ENCODE data around the gene RASGRP3.

RASGRP3 gene

DNA sequence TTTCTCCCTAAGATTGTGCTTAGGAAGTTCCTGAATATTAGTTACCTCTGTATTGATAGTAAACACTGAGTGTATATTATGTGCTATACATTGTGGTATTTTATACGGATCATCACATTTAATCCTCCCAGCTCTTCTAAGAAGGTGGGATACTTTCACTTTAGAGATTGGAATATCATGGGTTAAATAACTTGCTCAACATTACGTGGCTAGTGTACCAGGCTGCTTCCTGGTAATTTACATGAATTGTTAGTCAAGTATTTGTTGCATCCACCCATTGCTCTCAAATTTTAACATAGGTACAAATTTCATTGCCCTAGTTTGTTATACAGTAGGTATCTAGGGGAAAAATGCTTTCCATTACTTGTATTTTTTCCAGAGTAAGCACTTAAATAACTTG, 101.2 kb downstream of the RASGRP3 start:
- no peak for DNase-seq (ENCODE audit: low spot score)

DNA sequence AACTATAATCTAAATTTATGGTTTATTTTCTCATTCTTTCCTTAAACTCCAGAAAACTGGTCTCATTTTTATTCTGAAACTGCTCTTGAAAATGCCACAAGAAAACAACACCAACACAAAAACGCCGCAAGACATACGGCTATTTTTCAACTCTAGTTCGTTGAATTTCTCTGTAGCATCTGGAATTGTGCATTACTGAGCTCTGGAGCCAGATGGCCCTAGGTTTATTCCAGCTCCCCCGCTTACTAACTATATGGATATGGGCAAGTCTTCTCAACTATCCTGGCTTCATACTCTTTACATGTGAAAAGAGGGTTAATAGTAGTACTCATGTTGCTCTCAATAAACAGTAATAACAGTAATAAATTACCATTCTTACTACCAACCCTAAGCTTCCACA, 102.8 kb downstream of the RASGRP3 start:
- DNase-seq (ENCODE audit: low spot score): no peak

DNA sequence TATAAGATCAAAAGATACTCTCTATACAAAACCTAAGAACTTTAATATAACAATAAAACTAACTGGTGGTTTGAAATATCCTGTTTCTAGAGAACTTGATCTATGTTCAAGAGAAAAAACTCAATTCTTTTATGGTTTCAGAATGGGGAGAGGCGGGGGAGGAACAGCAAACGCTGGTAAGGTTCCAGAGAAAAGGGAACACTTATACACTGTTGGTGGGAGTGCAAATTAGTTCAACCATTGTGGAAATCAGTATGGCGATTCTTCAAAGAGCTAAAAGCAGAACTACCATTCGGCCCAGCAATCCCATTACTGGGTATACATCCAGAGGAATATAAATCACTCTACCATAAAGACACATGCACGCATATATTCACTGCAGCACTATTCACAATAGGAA, 105.4 kb downstream of the RASGRP3 start:
- DNase-seq (ENCODE audit: low spot score): no peak

DNA sequence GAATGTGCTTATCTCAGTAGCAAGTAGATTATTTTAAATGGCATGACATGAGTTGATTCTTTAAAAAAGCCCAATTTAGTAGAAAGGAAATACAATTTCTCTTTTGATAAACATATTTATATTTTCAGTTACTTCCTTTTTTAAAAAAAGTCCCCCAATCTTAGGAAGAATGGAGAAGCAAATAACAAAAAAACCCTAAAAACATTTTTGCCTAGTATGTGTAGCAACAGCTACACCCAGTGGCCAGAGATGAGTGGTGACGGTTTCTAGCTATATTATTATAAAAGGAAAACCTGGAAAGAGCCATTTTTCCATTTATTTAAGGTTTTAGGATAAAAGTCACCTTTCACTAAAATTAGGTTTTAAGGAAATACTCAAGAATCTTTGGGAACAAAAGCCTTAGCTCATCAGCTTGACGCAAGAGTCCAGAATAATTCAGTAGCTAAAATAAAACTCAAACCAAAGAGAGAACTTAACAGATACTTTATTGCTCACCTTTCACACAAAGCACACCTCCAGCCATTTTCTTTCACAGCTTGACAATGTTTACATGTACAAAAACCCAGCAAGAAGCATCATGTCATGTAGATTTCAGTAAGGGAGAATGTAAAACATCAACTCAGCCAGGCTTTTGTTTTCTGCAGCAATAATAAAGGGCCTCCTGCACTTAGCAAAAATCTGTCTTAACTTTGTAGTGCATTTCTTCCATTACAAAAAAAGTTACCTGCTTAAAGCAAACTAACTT, 106.9 kb downstream of the RASGRP3 start:
- peak; percentile 19 for DNase-seq (ENCODE audit: low spot score)

DNA sequence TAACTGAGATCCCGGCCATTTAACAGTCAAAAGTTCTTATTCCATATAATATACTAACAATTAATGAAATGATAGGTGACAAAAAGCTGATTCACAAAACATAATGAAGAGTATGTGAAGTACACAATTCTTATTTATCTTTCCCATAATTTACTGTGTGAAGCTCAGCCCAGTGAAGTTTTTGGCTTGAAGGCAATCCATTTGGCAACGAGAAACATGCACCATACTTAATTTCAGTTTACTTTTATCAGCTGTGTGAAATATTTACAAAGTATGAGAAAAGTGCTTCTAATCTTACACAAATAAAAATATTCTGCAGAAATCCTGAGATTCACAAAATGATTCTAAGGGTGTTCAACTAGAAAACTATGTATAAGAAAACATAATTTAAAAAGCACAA, 110.3 kb downstream of the RASGRP3 start:
- DNase-seq (ENCODE audit: low spot score): no peak

DNA sequence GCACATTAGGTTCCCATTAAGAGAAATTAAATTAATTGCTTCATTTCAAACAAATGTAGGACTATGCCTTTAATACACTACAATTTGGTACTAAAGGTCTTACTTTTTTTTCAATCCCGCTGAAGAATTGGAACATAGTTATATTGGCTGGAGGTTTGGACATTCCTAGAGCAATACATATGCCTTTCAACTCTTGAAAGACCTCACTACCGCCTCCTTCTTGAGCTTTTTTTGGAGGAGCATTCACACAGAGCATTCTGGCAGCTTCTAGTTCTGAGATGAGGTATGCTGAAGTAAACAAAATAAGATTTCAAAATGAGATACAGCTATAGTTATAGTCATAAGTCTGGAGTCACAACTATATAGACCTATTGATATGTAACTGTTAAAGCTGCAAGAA, 111.8 kb downstream of the RASGRP3 start:
- no peak for DNase-seq (ENCODE audit: low spot score)

DNA sequence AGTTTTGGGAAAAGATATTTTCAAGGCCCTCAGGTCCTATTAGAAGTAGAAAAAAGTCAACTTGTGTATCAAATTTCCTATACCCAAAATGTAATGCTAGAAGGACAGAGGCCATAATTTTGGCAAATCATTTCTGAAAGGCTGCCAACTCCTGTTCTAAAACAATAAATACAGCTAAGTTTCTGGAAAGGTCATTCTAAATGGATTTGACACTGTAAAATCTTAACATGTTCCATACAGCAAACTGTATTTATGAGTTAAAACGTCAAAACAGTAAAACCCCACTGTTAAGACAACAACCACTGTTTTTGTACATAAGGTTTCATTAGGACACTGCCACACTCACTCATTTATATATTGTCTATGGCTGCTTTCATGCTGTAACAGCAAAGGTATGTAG, 113.0 kb downstream of the RASGRP3 start:
- DNase-seq (ENCODE audit: low spot score): no peak

DNA sequence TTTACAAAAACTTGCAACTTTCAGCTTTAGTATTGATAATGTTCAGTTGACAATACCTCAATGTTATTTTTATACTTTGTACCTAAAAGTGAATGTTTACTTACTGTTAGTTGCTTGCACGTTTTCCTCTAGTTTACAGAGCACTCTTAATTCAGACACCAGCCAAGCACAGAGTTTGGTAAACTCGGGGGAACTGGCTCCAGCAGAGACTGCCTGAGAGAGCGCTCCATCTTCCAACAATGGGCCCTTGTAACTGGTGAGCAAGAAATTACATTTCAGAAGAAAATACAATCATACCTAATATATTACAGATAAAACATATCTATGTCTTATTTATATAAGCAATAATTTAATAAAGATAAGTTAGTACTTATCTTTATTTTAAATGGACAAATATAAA, 118.9 kb downstream of the RASGRP3 start:
- DNase-seq (ENCODE audit: low spot score): no peak

DNA sequence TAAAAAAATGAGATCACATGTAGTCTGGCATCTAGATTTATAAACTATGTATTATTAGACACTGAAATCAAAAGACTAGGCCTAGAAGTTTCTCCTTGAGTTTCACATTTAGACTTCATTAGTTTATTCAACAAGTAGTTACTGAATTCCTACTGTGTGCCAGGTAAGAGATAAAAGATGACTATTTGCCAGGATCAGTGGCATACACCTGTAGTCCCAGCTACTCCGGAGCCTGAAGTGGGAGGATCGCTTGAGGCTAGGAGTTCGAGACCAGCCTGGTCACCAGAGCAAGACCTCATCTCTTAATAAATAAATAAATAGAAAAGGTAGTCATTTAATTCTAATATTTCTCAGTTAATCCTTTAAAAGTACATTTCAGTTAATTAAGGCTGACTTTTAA, 120.6 kb downstream of the RASGRP3 start:
- no peak for DNase-seq (ENCODE audit: low spot score)

DNA sequence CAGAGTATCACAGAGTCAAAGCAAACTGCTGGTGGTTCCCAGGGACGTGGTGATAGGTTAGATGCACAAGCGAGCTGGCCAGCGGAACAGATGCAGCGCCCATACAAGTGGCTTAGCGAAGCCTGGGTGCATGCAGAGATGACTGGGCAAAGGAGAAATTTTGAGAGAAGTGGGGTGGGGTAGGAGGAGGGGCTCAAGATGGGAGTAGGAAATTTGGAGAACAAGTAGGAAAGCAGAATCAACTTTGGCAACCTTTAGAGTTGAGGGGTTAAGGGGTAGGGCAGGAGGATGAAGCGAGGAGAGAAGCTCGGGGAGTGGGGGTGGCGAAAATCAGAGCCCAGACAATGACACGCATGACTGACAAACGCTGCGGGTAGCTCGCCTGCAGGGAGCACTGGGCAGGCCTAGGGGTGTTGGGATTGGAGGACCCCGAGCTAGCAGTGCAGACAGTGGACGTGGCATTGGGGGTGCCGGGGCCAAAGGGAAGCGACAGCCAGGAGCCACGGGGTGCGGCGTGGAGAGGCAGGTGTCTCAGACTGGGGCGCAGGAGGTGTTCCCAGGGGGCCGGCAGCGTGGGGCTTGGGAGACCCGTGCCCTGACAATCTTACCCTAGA, 122.2 kb downstream of the RASGRP3 start:
- peak; percentile 10 for DNase-seq (ENCODE audit: low spot score)

DNA sequence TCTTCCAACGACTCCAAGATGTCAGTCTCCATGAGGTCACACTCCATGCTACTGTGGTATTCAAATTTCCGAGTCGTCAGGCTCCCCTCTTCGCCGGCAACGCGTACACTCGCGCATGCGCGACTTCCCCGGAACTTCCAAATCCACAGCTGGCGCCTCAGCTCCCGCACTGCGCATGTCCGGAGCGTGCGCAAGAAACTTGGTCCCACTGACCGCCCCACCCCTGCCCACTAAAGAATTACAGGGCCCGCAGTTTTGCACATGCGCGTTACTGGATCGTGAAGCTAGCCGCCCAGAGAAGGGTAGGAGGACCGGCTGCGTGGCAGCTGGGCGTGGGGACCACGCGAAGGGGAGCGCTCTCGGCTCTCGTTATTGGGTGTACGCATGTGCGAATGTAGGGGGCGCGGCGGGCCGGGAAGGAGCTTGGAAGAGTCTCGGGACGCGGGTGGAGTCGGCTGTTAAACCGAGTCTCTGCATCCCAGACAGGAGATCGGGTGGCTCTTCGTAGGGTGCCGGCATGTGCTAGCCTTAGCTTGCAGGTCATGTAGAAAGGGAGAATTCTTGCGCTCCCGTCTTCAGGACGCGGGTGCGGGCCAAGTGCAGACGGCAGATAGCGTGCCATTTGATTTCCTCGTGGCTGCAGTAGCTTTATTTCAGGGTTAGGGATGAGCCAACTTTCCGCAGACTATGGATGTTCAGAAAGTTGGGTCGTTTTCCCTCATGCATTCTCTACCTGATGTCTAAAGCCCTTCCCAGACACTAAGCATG, 122.9 kb downstream of the RASGRP3 start, which contains the start of gene FAM98A:
Gene FAM98A (minus strand): TSS at position 125 of the 768 bp plus-strand sequence. CDS start 78 bp downstream, at position 47.
- DNase-seq (ENCODE audit: low spot score): peak; percentile 100

DNA sequence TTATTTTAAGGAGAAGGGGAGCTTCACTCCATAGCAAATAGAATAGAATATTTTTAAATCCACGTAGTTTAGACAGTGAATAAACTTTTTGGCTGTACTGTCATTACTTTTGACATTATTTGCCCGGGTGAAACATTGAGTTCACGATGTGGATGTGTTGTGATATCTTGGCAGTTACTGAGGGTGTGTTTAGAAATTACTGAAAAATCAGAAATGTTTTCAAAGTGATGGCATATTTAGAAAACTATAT, 123.4 kb downstream of the RASGRP3 start:
- DNase-seq (ENCODE audit: low spot score): no peak

DNA sequence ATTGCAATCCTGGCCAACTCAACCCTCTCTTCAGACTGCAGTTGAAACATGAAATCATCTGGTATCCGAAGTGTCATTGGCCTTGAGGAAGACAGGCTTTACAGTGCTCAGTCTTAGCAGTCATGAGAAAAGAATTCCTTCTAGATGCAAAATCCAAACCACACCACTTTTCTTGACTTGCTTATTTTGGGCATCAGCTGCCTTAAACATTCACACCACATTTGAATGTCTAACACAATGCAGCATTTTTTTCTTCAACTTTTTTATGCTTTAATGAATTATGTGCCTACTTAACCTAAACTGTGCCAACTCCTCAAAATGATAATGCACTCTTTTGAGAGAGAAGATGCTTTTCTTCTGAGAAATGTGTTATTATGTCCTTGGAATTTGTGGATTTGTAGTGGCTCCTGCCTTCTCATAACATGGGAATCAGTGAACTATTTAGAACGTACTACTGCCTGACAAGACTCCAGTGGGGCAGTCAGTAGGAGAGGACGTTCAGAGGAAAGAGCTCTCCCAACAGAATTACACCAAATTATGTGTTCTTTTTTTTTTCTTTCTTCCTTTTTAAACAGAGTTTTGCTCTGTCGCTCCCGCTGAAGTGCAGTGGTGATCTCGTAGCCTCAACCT, 125.9 kb downstream of the RASGRP3 start:
- DNase-seq (ENCODE audit: low spot score): no peak

DNA sequence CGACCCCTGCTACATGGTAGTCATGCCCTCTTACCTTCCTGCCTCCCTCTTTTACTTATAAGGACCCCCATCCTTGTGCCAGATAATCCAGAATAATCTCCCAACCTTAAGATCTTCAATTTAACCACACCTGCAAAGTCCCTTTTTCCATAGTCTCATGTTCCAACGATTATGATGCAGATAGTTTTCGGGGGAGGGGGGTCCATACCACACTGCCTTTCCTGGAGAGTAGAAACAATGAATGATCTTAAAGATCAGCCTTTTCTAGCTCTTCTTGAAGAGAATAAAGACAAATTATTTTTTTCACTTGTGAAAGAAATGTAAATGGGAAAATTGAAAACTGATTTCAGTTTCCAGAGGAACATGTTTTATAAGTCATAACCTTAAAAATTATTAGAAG, 127.0 kb downstream of the RASGRP3 start:
- DNase-seq (ENCODE audit: low spot score): no peak

DNA sequence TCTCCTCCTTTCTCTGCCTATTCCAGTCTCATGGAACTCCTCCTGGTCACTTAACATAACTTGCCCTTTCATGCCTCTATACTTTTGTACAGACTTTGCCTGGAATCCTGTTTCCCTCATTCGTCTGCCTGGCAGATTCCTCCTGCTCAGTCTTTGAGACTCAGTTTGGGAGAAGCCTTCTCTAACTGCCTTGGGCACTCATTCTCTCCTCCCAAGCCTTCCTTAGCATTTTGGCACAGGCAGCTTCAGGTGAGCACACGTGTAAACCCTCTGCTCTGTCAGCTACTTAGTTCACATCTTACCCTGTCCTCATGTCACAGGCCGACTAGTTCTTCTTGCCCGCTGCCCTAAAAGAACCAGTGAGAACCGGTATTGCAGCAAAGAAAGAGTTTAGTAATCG, 128.6 kb downstream of the RASGRP3 start:
- DNase-seq (ENCODE audit: low spot score): no peak

DNA sequence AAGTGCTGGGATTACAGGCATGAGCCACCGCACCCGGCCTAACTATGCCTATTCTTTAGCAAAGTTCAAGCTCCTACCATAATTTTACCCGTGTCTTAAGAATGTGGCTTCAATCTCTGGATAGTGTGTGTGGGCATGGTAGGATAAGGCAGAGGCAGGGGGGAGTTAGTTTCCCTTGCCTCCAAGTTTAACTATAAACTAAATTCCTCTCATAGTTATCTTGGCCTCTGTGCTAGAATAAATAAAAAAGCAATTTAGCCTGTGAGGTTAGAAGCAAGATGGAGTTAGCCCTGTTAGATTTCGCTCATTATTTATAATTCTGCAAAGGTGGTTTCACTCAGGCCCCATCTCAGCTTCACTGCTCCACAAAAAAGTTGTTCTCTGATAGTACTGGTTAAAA, 129.7 kb downstream of the RASGRP3 start:
- DNase-seq (ENCODE audit: low spot score): no peak

DNA sequence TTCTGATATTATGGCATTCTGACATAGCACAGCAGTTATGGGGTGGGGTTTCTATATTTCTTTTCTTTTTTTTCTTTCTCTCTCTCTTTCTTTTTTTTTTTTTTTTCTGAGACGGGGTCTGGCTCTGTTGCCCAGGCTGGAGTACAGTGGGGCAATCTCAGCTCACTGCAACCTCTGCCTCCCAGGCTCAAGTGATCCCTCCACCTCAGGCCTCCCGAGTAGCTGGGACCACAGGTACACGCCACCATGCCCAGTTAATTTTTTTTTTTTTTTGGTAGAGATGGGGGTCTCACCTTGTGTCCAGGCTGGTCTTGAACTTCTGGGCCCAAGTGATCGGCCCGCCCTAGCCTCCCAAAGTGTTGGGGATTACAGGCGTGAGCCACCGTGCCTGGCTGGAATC, 130.2 kb downstream of the RASGRP3 start:
- DNase-seq (ENCODE audit: low spot score): no peak

DNA sequence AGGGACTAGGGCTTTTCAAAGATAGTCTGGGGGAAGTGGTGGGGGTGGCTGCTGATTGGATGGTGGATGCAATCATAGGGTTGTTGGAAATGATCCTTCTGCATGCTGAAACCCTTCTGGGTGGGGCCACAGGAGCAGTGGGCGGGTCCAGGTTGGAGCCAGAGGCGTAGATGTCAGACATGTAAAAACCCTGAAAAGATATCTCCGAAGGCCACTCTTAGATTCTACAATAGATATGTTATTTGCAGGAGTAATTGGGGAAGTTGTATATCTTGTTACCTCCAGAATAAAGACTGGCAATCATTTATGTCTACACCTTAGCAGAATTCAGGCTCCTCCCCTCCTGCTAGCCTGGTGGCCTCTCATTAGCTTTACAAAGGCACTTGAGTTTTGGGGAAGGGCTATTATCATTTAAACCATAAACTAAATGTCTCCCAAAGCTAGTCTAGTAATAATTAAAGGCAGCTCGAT, 130.8 kb downstream of the RASGRP3 start:
- DNase-seq (ENCODE audit: low spot score): no peak

DNA sequence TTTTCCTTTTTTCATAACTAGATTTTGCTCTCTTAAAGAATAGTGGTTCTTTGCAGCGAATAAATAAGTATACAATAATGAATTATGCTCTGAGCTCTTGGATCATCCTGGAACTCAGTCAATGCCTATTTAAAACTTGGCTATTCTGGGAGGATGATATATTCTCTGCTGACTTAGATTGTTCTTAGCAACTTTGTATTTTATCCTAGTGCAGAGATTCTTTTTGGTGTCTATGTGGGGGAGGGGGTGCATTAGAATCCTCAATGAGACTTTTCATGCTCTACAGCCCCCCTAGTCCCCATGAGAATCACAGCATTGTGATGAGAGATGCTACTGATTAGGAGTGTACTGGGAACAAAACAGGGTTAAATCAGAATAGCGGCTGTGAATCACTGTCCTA, 131.5 kb downstream of the RASGRP3 start:
- DNase-seq (ENCODE audit: low spot score): no peak

DNA sequence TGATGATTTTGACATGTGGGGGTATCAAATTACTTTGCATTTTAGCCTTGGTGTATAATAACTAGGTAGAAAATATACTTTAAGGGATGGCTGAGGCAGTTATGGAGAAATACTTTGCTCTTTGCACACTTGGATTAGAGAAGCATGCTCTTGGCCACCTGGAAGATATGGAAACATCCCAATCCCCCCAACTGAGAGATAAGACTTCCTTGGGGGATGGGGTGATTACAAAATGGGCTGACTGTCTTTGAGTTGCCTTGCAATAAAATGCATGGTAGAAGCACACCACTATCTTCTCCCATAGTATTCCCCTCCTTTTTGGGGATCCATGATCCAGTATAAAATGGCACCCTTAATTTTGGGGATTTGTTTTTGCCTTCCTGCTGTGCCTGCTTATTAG, 137.7 kb downstream of the RASGRP3 start:
- DNase-seq (ENCODE audit: low spot score): no peak
